PC-9 (cell line): ENCODE measurements around the gene MANSC4. TPM values are rescaled to one million over a fixed set of nuclear protein-coding genes. Genes with fewer than 3 reads are reported as not detected.

Experiments used
- BruUV-seq: library from RNA; stranded (reverse); fragments of 400-500 nt; replicated peaks from 2 replicates; lab custom pipeline; 2021; lab: Mats Ljungman, UMichigan
- CTCF ChIA-PET: fragments of 300-600 bp; sonication (Branson Sonifier 250); formaldehyde crosslinking; loops from one replicate; lab custom pipeline; 2022; ENCODE audit warnings: antibody characterized with exemption; lab: Charles Lee
- POLR2A ChIA-PET: fragments of 300-600 bp; sonication (Branson Sonifier 250); formaldehyde crosslinking; loops from one replicate; lab custom pipeline; 2022; ENCODE audit warnings: antibody characterized with exemption; ENCODE audit not compliant: unreplicated experiment; lab: Charles Lee
- DNase-seq, 2 experiments: peaks; one replicate each; pipeline versions ENCODE4 v3.0.0 to v3.0.0-alpha.2; 2015 to 2022; ENCODE audit warnings: mixed read lengths in 1 of 2
- H2AFZ ChIP-seq: fragments of 200-600 bp; sonication (generic); 2 replicates; pipeline ENCODE4 v1.8.1; 2017; ENCODE audit warnings: antibody characterized with exemption
- H3F3A ChIP-seq: fragments of 200-600 bp; sonication (generic); 2 replicates; pipeline ENCODE4 v1.8.1; 2017; ENCODE audit warnings: antibody characterized with exemption, mild to moderate bottlenecking, low read depth; ENCODE audit not compliant: insufficient read depth
- H3K27ac ChIP-seq: fragments of 200-600 bp; sonication (generic); 2 replicates; pipeline ENCODE4 v1.6.1; 2016; ENCODE audit warnings: mixed run types
- H3K27me3 ChIP-seq: fragments of 200-600 bp; sonication (generic); 2 replicates; pipeline ENCODE4 v1.6.1; 2016; ENCODE audit warnings: low read depth, mixed run types; ENCODE audit not compliant: insufficient read depth
- H3K36me3 ChIP-seq: fragments of 200-600 bp; sonication (generic); 2 replicates; pipeline ENCODE4 v1.6.1; 2016; ENCODE audit warnings: low read depth, mixed run types
- H3K4me1 ChIP-seq: fragments of 200-600 bp; sonication (generic); replicated peaks from 2 replicates; pipeline ENCODE4 v1.6.1; 2016; ENCODE audit warnings: mixed run types; ENCODE audit not compliant: insufficient read depth
- H3K4me2 ChIP-seq: fragments of 200-600 bp; sonication (generic); 2 replicates; pipeline ENCODE4 v1.6.1; 2017; ENCODE audit warnings: mixed run types
- H3K4me3 ChIP-seq: fragments of 200-600 bp; sonication (generic); 2 replicates; pipeline ENCODE4 v1.6.1; 2016; ENCODE audit warnings: mixed run types
- H3K79me2 ChIP-seq: fragments of 200-600 bp; sonication (generic); 2 replicates; pipeline ENCODE4 v1.6.1; 2017; ENCODE audit warnings: low read depth, mixed run types
- H3K9me2 ChIP-seq: fragments of 200-600 bp; sonication (generic); 2 replicates; pipeline ENCODE4 v1.8.1; 2017; ENCODE audit warnings: mild to moderate bottlenecking; ENCODE audit not compliant: insufficient read depth
- H3K9me3 ChIP-seq: fragments of 200-600 bp; sonication (generic); 2 replicates; pipeline ENCODE4 v1.8.1; 2016; ENCODE audit warnings: low read depth; ENCODE audit not compliant: insufficient read depth
- H4K20me1 ChIP-seq: fragments of 200-600 bp; sonication (generic); 2 replicates; pipeline ENCODE4 v1.8.1; 2017; ENCODE audit not compliant: insufficient read depth
- CTCF ChIP-seq: fragments of 200-600 bp; sonication (generic); conservative IDR thresholded peaks from 2 replicates; pipeline ENCODE4 v1.6.1; 2017; ENCODE audit warnings: mixed run types, antibody characterized with exemption, mild to moderate bottlenecking, moderate library complexity
- EZH2 ChIP-seq: fragments of 200-600 bp; sonication (generic); IDR thresholded peaks from 2 replicates; pipeline ENCODE4 v1.8.0; 2017; ENCODE audit warnings: antibody characterized with exemption, low read depth
- intact Hi-C: fragments of 100-400 bp; cut with micrococcal nuclease; formaldehyde crosslinking; loops from one replicate; pipeline ENCODE4 v1.10.0; 2022; ENCODE audit not compliant: unreplicated experiment
- total RNA-seq: library from RNA; stranded (reverse); gene quantifications from 2 replicates; pipeline ENCODE4 v1.2.3, GENCODE V29; 2021

The MANSC4 gene
- total RNA-seq, 1 experiment from 2014 or later = not detected

- H3K36me3 ChIP-seq = no peaks in the 10 kb centered on the region
- peaks cover 34% of the 10 kb centered on the region for H3K4me1 ChIP-seq
- H3K27me3 ChIP-seq = no peaks in the 10 kb centered on the region
- ChIA-PET POLR2A (no interaction called here), CTCF (no interaction called here)
- H2AFZ ChIP-seq = no peak overlapping the region
- TF ChIP-seq CTCF (no peak), EZH2 (no peak)
- H3K79me2 ChIP-seq = no peaks in the 10 kb centered on the region
- H3K27ac ChIP-seq = no peak overlapping the region
- BruUV-seq = no TSS peak
- no peak overlapping the region for H3K4me2 ChIP-seq
- H3K9me2 ChIP-seq = no peaks in the 10 kb centered on the region
- intact Hi-C loops = no loop called here
- DNase-seq = no peak
- peaks cover 26% of the 10 kb centered on the region for H3F3A ChIP-seq
- no peak overlapping the region for H3K4me3 ChIP-seq
- H4K20me1 ChIP-seq = no peaks in the 10 kb centered on the region
- peaks cover 3% of the 10 kb centered on the region; the same call in 1 of the 2 replicates for H3K9me3 ChIP-seq
These were observed 37.7 kb upstream of the MANSC4 start for GRCh38 chr12:27817766-27818165.

GRCh38 chr12:27814851-27815591 lies 35.0 kb upstream of the MANSC4 start:
- H3K79me2 ChIP-seq = no peaks in the 10 kb centered on the region
- peaks cover 3% of the 10 kb centered on the region; the same call in 1 of the 2 replicates for H3K9me3 ChIP-seq
- no peaks in the 10 kb centered on the region for H3K9me2 ChIP-seq
- intact Hi-C loops = no loop called here
- peaks cover 4% of the 10 kb centered on the region; the same call in 1 of the 2 replicates for H3F3A ChIP-seq
- H3K4me2 ChIP-seq = 0 out of 2 replicates have a peak overlapping the region, but pooled peaks have one; percentile 10
- no peaks in the 10 kb centered on the region for H3K27me3 ChIP-seq
- peak overlapping the region; percentile 42 for H3K27ac ChIP-seq
- POLR2A ChIA-PET = no interaction called here
- no TSS peak for BruUV-seq
- CTCF ChIA-PET = no interaction called here
- DNase-seq = no peak
- peak overlapping the region; percentile 67 for H2AFZ ChIP-seq
- H4K20me1 ChIP-seq = no peaks in the 10 kb centered on the region
- H3K4me1 ChIP-seq = peaks cover 12% of the 10 kb centered on the region
- TF ChIP-seq CTCF (no peak), EZH2 (no peak)
- no peaks in the 10 kb centered on the region for H3K36me3 ChIP-seq
- no peak overlapping the region for H3K4me3 ChIP-seq

- no peak overlapping the region for H2AFZ ChIP-seq
- no peak overlapping the region; the same call in 1 of the 2 replicates for H3K4me2 ChIP-seq
- intact Hi-C loops = no loop called here
- peaks cover 4% of the 10 kb centered on the region; the same call in 1 of the 2 replicates for H3F3A ChIP-seq
- H3K79me2 ChIP-seq = no peaks in the 10 kb centered on the region
- no TSS peak for BruUV-seq
- H3K27ac ChIP-seq = peak overlapping the region; percentile 42; the same call in 1 of the 2 replicates
- peaks cover 12% of the 10 kb centered on the region for H3K4me1 ChIP-seq
- H3K36me3 ChIP-seq = no peaks in the 10 kb centered on the region
- TF ChIP-seq EZH2 (no peak), CTCF (no peak)
- no peaks in the 10 kb centered on the region for H3K9me2 ChIP-seq
- no peaks in the 10 kb centered on the region for H4K20me1 ChIP-seq
- DNase-seq = no peak
- no peak overlapping the region for H3K4me3 ChIP-seq
- no peaks in the 10 kb centered on the region for H3K27me3 ChIP-seq
- ChIA-PET CTCF (no interaction called here), POLR2A (no interaction called here)
- peaks cover 3% of the 10 kb centered on the region; the same call in 1 of the 2 replicates for H3K9me3 ChIP-seq
These were observed 34.4 kb upstream of the MANSC4 start for GRCh38 chr12:27814411-27814810.
